Posterior vena cava (tissue), 2 donors: ENCODE measurements around the gene TGIF1. TPM values are rescaled to one million over a fixed set of nuclear protein-coding genes. Genes with fewer than 3 reads are reported as not detected.
"Not testable (repeated sequence)": the region's sequence is repeated elsewhere in the genome, so short reads cannot be mapped to it uniquely, and the experiment has no call there.

Experiments
- DNase-seq: peaks from one replicate; pipeline ENCODE4 v3.0.0-alpha.2; 2020; ENCODE audit warnings: low spot score
- intact Hi-C, 2 donors: fragments of 100-400 bp; cut with DNase I; formaldehyde crosslinking; loops; one replicate each; pipeline versions ENCODE4 v1.14.1 to v1.14.2; 2022 to 2023
- long read RNA-seq, 2 donors: library from polyadenylated mRNA; unstranded; transcript quantifications; one replicate each; pipeline ENCODE4 v2.0.0, GENCODE V29; 2020 to 2021
- total RNA-seq, 2 donors: library from RNA; stranded (reverse); fragmentation: NEBNext Ultra II Directional; extraction: Animal tissue kit (Norgen Biotek cat#: 25700); gene quantifications; one replicate each; pipeline ENCODE4 v1.2.1, GENCODE V29; 2021
- donor health status: DM: yes; HTN: yes; CAD: no.
- donor health status: DM: yes; HTN: yes; CAD: no.

Gene TGIF1
- total RNA-seq: 10 to 100 TPM; 25.9 to 30.0 TPM
- long read RNA-seq, donor 1, transcript TGIF1-202 (3 exons, 2,076 nt): major isoform, 5 of 11 reads
- long read RNA-seq, donor 1, partial matches to known transcripts: 0 of 11 reads
- long read RNA-seq, donor 1, other reads (novel, unspliced or antisense): 3 of 11 reads
- long read RNA-seq, donor 2, transcript TGIF1-207 (4 exons, 1,585 nt): minor isoform, 5 of 83 reads
- long read RNA-seq, donor 2, transcript TGIF1-202 (3 exons, 2,076 nt): major isoform, 48 of 83 reads
- long read RNA-seq, donor 2, transcript TGIF1-206 (3 exons, 1,689 nt): minor isoform, 9 of 83 reads
- long read RNA-seq, donor 2, partial matches to known transcripts: 3 of 83 reads
- long read RNA-seq, donor 2, other reads (novel, unspliced or antisense): 5 of 83 reads

DNA sequence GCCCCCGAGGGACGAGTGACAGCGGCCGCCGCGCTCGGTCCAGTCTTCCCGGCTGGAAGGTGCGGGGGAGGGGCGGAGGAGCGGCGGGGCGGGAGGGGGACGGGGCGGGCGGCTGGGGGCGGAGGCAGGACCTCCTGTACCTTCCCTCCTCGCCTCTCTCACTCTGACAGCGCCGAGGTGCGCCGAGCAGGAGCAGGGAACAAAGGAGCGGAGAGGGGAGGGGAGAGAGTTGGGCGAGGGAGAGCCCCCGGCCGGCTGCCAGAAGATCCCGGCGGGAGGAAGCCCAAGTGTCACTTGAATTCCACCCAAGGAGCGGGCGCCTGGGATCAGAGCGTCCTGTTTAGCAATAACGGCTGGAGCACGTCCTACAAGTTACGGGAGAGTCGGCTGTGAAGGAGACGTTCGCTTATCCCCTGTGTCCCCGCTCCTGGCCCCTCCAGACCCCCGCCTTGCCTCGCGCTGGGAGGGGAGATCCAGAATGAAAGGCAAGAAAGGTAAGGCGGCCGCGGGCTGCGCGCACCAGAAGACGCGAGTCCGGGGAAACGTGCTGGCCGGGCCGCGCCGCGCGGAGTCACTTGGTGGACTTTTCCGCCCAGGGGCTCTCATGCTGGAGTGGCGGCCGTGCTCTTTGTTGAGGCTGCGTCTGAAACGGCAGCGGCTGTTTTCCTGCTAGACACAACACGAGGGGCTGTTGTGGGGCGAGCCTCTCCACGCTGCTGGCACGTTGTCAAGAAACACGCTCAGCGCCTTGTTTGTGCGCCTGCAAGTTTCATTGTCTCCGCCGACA is at the start of gene TGIF1:
TGIF1 (plus strand) TSS at position 161 of the 787 bp plus-strand sequence; CDS start at position 479, 318 bp downstream.
- intact Hi-C loops: loop anchor here (5.0 to 10.0 kb wide), 5 partner anchors 52 to 215 kb away; partner anchors contain the start of gene MYL12B (in 1 of the 2)
- peak; percentile 94 for DNase-seq

DNA sequence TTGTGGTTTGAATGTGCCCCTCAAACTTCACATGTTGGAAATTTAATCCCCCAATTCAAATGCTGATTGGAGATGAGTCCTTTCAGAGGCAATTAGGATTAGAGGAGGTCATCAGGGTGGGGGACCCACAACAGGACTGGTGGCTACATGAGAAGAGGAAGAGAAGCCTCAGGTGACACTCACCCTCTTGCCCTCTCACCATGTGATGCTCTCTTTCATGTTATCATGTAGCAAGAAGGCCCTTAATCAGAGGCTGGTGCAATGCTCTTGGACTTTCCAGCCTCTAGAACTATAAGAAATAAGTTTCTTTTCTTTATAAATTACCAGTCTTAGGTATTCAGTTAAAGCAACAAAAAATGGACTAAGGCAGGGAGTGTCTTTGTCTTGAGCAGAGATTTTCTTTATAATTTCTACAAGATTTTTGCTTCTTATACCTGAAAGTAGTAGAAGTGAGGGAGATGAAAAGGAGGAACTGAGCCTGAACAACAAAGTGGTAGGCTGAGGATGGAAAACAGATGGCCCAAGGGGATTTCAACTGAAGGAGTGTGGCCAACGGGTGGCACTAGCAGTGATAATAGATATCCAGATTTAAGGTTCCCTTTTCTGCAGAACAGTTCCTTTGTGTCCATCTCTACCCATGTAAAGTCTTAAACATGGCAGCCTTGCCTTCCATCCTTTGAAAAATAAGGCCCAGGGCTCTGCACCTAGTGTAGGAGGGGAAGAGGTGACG is 49.2 kb upstream of the TGIF1 start:
- intact Hi-C loops: no loop called here
- no peak for DNase-seq

DNA sequence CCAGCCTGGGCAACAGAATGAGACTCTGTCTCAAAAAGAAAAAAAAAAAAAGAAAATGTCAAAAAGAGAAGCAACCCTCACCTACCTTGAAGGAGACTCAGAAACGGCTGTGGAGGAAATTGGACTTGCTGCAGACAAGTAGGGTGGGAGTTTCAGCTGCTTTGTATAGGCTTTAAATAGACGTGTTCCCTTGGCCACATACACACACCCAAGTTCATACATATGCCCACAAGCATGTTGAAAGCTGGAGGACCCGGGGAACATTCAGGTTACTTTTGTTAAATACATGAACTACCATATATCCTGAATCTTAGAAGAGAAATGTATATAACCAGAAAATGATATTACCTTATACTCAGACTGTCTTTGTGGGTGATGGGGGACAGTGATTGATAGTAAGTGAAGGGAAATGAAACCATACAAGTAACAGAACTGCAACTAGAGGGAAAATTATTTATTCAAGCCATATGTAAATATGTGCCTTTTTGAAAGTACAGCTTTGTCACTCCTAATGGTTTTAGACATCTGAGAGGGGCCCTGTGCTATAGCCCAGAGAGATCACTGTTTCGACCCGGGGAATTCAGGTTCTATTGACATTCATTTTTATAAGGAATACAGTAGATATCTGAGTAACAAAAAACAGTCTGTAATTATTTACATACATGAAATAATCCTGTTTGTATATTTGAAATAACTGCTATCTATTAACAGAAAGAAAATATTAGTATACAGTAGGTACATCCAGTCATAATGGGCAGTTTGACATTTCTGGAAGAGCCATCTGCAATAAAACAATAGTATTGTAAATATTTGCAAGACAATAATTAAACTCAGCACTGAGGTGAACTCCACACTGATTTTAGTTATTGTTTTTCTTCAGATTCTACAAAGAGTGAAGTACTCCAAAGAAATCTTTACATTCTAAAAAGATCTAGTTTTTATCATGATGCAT is 48.0 kb upstream of the TGIF1 start:
- intact Hi-C loops: no loop called here
- DNase-seq: no peak

DNA sequence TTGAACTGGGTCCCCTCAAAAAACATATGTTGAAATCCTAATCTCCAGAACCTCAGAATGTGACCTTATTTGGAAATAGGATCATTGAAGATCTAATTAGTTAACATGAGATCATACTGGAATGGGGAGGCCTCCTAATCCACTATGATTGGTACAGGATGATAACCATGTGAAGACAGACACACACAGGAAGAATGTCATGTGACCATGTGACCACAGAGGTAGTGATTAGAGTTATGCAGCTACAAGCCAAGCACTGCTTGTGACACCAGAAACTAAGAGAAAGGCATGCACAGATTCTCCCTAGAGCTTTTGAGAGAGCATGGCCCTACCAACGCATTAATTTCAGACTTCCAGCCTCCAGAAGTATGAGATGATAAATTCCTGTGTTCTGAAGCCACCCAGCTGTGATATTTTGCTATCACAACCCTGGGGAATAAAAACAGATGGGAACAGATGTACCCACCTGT is 47.0 kb upstream of the TGIF1 start:
- no peak for DNase-seq
- intact Hi-C loops: no loop called here

DNA sequence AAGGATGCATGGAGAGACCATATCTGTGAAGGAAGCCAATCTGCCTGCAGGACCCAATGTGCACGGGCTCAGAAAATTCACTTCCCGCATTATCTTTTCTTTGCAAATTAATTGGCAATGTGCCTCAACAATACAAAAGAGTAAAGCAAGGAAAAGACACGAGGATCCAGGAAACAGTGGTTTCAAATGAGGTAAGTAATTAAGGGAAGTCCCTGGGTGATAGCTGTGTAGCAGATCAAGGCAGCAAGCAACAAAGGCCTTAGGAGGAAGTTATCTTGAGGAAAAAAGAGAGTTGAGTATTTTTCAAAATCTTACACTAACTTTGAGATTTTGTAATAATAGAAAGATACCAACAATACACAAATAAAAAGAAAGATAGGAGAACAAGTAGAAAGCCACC is 44.3 kb upstream of the TGIF1 start:
- intact Hi-C loops: no loop called here

DNA sequence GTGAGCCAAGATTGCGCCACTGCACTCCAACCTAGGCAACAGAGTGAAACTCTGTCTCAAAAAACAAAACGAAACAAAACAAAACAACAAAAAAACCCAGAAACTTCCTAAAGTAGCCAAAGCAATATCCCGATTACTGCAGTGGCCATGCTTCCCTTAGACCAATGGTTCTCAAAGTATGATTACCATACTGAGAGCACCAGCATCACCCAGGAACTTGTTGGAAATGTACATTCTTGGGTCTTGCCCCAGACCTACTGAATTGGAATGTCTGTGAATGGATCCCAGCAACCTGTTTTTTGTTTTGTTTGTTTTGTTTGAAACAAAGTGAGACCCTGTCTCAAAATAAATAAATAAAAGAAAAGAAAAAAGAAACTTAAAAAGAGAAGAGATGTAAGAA is 41.9 kb upstream of the TGIF1 start:
- no peak for DNase-seq
- intact Hi-C loops: no loop called here

More for the DNA sequence above, 44.3 kb upstream of the TGIF1 start:
- DNase-seq: no peak

DNA sequence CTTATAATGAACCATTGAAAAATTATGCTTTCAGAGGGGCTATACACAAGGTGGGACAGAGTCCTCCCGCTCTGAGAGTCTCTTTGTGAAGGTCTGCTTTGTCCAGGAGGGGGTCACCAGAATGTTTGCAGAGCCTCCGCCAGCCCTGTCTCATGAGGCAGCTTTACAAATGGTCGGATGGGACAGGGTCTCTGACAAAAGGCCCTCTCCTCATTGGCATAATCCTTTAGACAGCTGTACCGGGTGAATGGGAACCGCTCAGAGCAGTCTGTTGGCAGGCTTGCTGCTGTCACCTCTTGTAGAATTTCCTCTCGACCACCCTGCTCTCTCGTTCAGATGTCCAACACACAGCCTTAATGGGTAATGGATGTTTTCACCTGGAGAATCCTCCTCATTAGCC is 40.2 kb upstream of the TGIF1 start:
- no peak for DNase-seq

DNA sequence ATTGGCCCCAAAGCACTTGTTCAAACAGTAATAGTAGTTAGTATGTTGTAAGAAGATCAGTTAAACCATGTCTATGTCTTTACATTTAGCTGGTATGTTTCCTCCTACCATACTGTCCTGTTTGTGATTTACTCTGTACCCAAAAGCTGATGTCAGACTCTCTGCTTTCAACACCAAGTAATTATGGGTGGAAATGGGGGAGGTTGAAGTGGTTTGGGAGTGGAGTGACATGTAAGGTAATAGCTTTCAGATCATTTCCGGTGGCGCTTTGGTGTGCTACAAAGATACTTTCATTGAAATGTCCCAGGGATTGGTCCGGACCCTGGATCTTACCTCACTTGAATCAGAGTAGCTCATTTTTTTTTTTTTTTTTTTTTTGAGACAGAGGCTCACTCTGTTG is 39.7 kb upstream of the TGIF1 start:
- no peak for DNase-seq
- intact Hi-C loops: no loop called here

More for the DNA sequence above, 40.2 kb upstream of the TGIF1 start:
- intact Hi-C loops: no loop called here

DNA sequence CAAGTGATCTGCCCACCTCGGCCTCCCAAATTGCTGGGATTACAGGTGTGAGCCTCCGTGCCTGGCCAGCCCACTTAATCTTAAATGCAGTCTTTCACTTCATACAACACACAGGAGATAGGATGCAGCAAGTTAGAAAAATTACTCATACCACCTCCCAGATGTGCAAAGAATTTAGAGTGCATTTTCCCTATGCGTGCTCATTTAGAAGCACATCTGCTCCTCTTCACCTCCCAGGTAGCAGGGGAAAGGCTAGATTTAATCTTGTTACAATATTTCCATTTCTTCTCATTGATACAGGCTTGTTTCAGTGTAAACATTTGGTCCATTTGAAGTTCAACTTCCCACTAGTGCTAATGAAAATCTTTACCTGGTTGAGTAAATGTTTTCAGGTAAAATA is 39.1 kb upstream of the TGIF1 start:
- DNase-seq, intact Hi-C loops: not testable (repeated sequence)

DNA sequence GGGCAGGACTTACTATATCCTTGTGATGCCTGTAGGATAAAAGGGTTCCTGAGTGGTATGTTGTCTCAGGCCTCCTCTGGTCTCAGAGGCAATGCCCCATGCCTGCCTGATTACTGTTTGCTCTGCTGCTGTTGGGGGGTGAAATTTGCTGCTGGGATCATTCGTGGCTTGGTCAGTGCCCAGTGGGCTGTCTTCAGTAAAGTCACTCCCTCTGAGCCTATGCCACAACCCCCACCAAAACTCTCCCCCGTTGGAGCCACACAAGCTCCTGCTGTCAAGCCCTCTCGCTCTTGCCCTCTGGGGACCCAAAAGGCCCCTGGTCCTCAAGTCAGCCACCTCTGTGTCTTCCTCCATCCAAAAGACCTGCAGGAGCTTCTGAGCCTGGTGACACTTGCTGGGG is 38.6 kb upstream of the TGIF1 start:
- no peak for DNase-seq
- intact Hi-C loops: no loop called here

DNA sequence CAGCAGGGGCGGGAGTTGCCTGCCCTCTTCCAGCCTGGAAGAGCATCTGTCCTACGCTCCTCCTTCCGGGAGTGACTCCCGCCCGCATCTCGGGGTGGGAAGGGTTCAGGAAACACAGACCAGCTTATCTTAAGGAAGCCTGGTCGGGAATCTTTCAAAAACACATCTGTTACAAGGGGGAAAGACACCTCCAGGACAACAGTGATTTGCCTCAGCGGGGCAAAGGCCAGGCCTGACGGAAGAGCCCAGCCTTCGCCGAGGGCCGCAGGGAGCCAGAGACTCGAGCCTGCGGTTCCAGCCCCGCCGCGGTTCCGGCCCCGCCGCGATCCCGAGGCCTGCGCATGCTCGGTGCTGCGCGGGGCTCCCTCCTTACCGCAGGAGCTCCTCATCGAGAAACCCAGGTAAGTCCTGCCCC is 38.1 kb upstream of the TGIF1 start:
- no peak for DNase-seq
- intact Hi-C loops: no loop called here

DNA sequence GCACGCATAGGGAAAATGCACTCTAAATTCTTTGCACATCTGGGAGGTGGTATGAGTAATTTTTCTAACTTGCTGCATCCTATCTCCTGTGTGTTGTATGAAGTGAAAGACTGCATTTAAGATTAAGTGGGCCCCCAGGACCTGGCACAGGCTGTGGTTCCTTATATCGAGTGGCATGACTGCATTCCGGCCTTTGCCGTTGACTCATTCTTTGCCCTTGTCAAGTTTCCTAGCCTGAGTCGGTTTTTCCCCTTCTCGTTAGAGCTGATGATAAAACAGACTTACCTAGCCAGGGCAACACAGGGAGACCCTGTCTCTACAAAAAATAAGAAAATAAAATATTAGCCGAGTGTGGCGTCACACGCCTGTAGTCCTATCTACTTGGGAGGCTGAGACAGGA is 37.4 kb upstream of the TGIF1 start:
- DNase-seq, intact Hi-C loops: not testable (repeated sequence)

DNA sequence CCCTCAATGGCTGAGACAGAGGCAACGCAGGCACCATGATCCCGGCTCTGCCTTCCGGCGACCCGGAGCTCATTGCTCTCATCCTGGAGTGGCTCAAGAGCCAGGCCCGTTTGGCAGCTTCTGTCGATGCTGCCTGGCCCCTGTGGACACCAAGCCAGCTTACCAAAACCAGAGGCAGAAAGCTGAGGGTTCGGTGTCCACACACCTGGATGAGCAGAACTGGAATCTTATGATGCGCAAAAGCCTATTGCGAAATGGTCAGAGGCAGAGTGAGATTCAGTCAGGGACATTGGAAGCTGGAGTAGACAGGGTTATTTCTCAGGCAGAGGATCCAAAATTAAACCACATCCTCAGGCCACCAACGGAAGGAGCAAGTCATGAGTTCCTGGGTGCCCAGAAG is 34.9 kb upstream of the TGIF1 start:
- DNase-seq: no peak
- intact Hi-C loops: no loop called here

DNA sequence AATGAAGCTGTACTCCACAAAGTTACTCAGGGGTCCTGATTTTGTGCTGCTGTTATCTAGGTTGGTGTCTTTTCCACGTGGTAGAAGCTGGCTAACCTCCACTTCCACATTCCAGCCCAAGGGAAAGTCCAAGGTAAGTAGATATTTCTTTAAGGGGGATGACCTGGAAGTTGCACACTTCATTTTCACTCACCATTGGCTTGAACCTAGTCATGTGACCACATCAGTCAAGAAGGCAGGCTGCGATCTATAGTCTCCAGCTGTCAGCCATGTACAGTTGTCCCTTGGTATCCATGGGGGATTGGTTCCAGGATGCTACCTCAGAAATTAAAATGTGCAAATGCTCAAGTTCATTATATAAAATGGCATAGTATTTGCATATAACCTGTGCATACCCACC is 31.9 kb upstream of the TGIF1 start:
- intact Hi-C loops: no loop called here
- no peak for DNase-seq

DNA sequence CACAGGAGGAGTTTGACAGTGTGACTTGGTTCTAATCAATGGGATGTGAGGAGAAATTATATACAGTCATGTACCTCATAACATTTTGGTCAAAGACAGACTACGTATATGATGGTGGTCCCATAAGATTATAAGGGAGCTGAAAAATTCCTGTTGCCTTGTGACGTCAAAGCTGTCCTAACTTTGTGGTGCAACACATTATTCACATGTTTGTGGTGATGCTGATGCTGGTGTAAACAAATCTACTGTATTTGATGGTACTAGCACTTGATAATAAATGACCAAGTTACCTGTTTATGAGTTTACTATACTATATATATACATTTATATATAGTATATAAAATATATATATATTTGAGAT is 29.1 kb upstream of the TGIF1 start:
- intact Hi-C loops: no loop called here
- DNase-seq: no peak

DNA sequence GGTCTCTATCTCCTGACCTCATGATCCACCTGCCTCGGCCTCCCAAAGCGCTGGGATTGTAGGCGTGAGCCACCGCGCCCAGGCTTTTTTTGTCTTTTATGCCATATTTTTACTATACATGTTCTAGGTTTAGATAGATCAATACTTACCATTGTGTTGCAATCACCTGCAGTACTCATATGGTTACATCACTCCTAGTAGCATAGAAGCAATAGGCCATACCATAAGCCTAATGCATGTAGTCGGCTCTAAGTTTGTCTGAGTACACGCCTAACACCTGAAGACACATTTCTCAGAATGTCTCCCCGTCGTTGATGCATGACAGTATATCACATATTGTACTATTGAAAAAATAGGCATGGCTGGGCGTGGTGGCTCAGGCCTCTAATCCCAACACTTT is 27.1 kb upstream of the TGIF1 start:
- DNase-seq: no peak
- intact Hi-C loops: no loop called here

DNA sequence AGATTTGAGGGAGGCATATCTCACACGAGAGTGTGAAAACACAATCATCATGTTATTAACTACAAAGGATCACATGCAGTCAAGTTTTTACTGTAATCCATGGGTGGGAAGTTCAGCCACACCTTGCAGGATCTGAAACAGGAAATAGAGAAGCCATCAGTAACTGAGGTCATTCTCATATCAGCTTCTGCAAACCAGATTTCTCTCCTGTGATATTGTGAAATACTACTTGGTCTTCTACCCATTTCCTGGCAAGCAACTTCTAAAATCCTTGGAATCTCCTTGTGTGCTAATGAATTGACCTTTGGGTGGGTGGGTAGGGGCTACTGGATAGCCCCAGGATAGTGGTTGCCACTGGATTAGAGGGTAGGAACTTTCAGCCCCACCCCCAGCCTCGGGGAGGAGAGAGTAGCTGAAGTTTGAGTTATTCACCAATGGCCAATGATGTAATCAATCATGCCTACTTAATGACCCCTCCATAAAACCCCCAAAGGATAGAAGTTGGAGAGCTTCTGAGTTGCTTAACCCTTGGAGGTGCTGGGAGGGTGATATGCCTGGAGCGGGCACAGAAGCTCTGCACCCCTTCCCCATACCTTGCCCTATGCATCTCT is 25.6 kb upstream of the TGIF1 start:
- intact Hi-C loops: no loop called here
- no peak for DNase-seq

DNA sequence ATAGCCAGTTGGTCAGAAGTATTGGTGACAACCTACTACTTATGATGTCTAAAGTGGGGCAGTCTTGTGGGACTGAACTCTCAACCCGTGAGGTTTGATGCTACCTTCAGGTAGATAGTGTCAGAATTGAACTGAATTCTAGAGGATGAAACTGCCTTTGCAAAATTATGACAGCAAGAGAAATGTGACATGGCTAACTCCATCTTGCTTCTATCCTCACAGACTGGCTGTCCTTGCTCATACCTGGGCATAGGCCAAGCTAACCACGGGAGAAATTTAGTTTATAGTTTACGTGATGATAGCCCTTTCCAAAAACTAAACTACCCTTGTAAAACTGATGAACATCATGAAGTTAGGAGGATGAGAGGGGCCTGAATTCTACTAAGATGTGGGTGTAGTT is 24.9 kb upstream of the TGIF1 start:
- no peak for DNase-seq
- intact Hi-C loops: no loop called here
